Hematopoietic multipotent progenitor cell (in vitro differentiated cells): ENCODE results near the gene ALPG. TPM values are rescaled to one million over a fixed set of nuclear protein-coding genes. Genes with fewer than 3 reads are reported as not detected.
A peak's percentile ranks its signal among the peaks of the same experiment; 100 is the strongest.
"Not testable (repeated sequence)": the region's sequence is repeated elsewhere in the genome, so short reads cannot be mapped to it uniquely, and the experiment has no call there.

Source experiments
- DNase-seq, 3 donors: peaks; one replicate each; pipeline ENCODE4 v3.0.0-alpha.2; 2011 to 2015; ENCODE audit warnings: low read depth in 2 of 3, low spot score in 2 of 3
- total RNA-seq: library from RNA; depleted of rRNA; stranded (reverse); fragments of >200 nt; gene quantifications from one replicate; pipeline ENCODE4 v1.2.3, GENCODE V29; 2012

ALPG gene
- total RNA-seq, 1 donor, result under 0.01 TPM

DNA sequence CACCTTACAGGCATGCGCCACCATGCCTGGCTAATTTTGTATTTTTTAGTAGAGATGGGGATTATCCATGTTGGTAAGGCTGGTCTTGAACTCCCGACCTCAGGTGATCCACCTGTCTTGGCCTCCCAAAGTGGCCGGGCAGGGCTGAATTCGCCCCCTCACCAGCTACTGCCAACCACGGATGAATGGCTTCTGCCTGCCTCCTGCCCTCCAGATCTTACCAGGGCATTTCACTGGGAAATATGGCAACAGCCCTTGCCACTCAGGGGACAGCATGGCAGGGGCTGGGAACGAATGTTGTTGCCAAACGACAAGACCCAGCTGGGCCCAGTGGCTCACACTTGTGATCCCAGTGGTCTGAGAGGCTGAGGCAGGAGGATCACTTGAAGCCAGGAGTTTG lies 29.9 kb upstream of the ALPG start:
- no peak for DNase-seq

DNA sequence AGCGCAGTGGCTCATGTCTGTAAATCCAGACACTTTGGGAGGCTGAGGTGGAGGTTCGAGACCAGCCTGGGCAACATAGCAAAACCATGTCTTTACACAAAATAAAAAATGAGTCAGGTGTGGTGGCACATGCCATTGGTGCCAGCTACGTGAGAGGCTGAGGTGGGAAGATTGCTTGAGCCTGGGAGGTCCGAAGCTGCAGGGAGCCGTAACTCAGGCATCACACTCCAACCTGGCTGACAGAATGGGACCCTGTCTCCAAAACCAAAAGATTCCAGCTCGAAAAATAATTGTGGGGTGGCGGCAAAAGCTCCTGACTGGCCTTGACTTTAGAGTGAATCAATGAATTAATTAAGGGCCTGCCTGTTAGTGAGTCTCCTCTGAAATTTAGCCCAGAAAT lies 29.3 kb upstream of the ALPG start:
- DNase-seq, result no peak

DNA sequence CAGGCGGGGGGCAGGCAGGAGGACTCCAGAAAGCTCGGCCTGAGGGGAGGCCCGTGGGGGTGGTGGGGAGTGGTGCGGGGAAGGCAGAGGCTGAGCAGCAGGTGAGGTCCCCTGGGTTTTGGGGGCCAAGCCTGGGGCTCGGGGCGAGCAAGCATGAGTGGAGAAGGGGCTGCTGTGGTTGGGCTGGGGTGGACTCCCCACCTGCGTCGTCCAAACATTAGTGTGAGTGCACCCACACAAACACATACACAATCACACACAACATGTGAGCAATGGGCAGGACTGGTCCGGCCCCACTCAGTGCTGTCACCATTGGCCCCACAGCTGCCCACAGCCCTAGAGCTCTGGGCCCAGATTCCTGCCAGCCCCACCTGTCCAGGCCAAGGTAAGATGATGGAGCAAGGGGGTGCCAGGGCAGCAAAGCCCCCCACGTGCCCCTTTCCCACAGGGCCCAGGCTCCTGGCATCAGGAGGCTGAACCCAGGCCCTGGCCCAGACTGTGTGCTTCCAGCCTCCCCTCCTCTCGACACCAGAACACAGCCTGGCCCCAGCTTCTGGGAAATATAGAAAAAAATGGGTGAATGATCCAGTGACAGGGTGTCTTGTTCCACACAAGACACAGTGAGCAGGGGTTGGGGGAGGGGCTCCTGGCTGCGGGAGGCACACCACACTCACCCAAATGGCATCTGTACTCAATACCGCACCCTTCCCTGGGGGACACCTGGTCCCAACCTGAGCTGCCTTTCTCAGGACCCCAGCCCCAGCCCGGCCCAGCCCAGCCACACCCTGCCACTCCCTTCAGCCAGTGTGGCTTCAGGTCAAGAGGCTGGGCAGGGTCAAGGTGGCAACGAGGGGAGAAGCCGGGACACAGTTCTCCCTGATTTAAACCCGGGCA lies 28.6 kb upstream of the ALPG start:
- no peak for DNase-seq

DNA sequence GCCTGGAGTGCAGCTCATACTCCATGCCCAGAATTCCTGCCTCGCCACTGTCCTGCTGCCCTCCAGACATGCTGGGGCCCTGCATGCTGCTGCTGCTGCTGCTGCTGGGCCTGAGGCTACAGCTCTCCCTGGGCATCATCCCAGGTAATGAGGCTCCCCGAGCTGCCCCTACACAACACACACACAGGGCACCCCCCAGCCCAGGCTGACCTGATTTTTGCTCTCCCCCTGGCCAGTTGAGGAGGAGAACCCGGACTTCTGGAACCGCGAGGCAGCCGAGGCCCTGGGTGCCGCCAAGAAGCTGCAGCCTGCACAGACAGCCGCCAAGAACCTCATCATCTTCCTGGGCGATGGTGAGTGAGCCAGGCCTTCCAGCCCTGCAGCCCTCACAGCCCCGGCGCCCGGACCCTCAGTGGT lies 27.9 kb upstream of the ALPG start, which contains the start of gene ALPP:
TSS of gene ALPP (plus strand) at position 17 of the 417 bp plus-strand sequence. CDS start at position 69, 52 bp downstream.
- not testable (repeated sequence) for DNase-seq

DNA sequence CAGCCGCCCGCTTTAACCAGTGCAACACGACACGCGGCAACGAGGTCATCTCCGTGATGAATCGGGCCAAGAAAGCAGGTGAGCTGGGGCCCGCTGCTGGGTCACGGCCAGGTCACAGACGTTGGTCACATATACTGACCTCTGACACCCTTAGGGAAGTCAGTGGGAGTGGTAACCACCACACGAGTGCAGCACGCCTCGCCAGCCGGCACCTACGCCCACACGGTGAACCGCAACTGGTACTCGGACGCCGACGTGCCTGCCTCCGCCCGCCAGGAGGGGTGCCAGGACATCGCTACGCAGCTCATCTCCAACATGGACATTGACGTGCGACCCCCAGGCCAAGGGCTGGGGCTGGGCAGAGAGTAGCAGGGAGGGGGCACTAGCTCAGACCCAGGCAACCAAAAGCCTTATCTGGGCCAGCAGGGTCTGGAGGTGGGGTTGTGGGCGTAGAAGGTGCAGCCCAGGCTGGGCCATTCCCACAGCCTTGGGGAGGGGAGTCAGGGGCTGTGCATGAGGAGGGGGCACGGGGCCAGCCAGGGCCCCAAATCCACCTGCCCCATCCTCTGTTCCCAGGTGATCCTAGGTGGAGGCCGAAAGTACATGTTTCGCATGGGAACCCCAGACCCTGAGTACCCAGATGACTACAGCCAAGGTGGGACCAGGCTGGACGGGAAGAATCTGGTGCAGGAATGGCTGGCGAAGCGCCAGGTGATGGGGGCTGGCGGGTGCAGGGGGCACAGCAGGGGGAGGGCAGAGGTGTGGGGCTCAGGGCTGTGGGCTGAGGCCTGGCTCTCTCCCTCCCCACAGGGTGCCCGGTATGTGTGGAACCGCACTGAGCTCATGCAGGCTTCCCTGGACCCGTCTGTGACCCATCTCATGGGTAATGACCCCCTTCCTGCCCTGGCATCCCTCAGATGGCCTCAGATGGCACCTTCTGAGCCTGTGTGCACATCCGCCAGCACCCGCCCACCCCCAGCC lies 26.7 kb upstream of the ALPG start:
- not testable (repeated sequence) for DNase-seq

DNA sequence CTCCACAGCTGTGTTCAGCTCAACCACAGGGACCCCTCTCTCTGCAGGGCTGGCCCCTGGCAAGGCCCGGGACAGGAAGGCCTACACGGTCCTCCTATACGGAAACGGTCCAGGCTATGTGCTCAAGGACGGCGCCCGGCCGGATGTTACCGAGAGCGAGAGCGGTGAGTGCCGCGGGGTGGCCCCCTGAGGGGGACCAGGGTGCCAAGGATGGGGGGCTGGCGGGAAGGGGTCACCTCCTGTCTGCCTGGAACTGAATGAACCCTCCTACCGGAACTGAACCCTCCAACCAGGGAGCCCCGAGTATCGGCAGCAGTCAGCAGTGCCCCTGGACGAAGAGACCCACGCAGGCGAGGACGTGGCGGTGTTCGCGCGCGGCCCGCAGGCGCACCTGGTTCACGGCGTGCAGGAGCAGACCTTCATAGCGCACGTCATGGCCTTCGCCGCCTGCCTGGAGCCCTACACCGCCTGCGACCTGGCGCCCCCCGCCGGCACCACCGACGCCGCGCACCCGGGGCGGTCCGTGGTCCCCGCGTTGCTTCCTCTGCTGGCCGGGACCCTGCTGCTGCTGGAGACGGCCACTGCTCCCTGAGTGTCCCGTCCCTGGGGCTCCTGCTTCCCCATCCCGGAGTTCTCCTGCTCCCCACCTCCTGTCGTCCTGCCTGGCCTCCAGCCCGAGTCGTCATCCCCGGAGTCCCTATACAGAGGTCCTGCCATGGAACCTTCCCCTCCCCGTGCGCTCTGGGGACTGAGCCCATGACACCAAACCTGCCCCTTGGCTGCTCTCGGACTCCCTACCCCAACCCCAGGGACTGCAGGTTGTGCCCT lies 25.2 kb upstream of the ALPG start:
- DNase-seq, result peak in 1 of 3 donors; percentile 51

DNA sequence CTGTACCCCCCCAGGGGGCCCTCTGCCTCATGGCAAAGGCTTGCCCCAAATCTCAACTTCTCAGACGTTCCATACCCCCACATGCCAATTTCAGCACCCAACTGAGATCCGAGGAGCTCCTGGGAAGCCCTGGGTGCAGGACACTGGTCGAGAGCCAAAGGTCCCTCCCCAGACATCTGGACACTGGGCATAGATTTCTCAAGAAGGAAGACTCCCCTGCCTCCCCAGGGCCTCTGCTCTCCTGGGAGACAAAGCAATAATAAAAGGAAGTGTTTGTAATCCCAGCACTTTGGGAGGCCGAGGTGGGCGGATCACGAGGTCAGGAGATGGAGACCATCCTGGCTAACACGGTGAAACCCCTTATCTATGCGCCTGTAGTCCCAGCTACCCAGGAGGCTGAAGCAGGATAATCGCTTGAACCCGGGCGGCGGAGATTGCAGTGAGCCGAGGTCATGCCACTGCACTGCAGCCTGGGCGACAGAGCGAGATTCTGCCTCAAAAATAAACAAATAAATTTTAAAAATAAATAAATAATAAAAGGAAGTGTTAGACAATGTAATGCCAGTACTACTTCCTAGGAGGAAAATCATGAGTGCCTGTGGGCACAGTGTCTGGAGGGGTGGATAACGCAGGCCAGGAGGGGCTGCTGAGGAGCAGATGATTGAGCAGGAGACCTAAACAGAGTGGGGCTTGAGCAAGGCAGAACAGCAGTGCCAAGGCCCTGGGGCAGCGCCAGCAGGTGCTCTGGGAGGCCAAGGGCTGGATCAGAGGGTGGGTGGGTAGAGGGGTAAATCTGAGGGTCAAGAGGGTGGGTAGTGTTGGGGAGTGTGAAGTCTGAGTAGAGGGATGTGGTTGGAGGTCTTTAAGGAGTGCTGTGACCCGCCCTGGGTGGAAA lies 24.1 kb upstream of the ALPG start:
- no peak for DNase-seq

DNA sequence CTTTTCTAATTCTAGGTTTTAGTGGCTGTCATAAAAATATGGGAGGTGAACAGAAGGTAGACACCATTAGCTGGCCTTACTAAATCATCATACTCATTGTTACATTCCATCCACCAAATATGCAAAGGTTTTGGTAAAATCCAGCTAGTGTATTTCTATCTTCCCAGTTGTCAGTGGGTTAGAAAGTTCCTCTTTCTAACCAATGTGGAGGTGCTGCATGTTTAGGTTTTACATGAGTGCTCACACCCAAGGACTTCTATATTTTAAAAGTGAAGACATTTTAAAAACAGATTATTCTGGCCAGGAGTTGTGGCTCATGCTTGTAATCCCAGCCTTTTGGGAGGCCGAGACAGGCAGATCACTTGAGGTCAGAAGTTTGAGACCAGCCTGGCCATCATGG lies 22.2 kb upstream of the ALPG start:
- DNase-seq, result no peak

DNA sequence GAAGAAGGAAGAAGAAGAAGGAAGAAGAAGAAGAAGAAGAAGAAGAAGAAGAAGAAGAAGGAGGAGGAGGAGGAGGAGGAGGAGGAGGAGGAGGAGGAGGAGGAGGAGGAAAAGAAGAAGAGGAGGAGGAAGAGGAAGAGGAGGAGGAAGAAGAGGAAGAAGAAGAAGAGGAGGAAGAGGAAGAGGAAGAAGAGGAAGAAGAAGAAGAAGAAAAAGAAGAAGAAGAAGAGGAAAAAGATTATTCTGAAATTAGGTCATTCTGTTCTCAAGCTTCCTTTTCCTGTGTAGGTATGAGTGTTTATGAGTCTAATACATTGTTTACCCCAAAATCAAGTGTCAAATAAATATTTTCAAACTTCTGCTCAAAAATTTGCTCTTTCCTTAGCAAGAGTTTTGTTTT lies 21.6 kb upstream of the ALPG start:
- not testable (repeated sequence) for DNase-seq

DNA sequence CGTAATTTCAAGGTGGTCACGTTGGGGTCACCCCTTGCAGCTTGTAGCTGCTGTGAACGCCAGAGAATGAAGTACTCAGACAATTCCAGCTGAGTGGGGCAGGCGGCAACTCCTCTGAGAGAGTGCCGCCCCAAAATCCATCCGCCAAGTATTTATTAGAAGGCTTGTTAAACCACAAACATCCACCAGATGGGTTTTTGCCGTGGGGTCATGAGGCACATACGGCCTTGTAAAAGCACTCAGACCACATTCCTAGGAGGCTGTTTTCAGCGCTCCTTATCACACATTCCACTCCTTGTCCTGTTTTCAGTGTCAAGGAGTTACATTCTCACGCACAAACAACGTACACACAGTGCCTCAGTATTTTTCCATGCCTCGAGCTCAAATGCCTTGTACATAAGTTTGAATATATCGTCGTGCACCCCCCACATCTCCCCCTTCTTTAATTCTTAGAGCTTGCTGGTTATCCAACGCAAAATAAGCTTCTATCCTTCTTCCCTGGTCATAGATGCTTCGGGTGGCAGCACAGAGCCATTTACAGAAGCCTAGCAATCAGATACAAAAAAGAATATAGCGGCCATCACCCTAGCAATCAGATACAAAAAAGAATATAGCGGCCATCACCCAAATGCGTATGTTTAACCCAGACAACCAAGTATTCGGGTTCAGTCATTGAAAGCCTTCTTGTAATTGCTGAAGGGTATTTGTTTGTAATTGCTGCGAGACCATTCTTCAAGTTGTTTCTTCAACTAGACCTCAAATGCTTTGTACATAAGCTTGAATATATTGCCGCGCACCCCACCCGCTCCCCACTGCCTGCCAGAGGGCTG lies 20.8 kb upstream of the ALPG start:
- DNase-seq, result peak in 2 of 3 donors; percentile 50 to 68

DNA sequence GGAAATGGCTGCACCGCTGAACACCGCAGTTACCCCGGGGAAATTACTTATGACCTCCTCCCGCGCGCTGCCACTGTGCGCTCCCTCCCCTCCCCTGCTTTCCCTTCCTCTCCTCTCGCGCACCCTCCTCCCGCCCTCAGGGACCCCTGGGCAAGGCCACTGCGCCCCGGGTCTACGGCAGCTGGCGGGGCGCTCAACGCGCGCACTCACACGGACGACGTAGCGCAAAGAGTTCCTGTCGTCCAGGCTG lies 20.2 kb upstream of the ALPG start:
- DNase-seq, result no peak

DNA sequence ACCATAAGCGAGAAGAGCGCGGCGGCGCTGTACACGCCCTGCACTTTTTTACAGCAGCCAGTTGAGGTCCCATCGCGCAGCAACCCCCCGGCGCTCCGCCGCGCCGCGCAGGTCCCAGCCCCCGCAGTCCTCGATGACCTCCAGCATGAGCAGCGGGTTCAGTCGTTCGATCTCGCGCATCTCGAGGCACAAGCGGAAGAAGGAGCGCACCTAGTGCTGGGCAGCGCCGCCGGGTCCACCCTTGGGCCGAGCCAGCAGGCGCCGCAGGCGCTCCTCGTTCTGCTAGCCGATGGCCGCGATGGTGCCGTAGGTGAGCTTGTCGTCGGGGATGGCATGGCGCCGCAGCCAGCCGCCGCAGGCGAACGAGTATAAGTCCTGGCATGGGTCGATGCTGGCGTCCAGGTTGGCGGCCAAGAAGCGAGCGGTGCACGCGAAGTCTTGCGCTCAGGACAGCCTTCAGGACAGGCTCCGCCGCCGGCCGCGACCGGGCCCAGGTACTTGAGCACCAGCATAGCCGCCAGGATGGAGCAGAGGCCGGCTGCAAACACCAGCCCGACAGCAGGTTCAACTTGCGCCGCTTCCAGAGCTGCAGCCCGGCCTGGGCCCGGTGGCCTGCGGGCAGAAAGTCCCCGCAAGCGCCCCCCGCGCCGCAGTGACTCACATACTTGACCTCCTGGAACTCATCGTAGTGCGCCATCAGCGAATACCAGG lies 19.7 kb upstream of the ALPG start:
- no peak for DNase-seq

DNA sequence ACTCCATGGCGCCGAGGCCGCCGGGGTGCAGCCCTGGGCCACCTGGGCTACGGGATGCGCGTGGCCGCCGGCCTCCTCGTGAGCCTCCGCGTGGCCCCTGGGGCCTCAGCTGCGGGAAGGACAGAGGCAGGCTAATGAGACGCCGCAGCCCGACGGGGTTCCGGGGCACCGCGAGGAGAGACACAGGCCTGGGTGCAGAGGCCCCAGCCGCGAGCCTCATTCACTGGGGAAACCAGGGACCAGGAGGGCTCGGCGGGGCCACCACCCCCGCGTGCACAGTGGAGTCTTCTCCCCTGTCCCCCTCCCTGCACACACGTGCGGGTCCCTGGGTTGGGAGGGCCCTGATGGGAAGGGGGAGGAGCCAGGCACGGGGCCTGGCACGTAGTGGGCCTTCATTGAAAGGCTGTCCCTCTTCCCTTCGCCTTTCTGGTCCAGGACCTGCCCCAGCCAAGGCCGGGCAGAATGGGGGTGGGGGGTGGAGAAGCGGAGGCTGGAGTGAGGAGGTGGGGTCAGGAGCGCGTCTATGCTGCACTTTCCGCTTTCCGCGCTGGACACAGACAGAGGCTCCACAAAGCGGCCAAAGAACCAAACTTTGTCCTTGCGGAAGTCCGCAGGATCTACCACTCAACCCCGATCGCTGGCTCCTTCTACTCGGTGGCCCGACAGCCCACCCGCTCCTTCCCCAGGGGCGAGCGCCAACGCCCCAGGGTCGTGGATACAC lies 19.0 kb upstream of the ALPG start:
- no peak for DNase-seq

DNA sequence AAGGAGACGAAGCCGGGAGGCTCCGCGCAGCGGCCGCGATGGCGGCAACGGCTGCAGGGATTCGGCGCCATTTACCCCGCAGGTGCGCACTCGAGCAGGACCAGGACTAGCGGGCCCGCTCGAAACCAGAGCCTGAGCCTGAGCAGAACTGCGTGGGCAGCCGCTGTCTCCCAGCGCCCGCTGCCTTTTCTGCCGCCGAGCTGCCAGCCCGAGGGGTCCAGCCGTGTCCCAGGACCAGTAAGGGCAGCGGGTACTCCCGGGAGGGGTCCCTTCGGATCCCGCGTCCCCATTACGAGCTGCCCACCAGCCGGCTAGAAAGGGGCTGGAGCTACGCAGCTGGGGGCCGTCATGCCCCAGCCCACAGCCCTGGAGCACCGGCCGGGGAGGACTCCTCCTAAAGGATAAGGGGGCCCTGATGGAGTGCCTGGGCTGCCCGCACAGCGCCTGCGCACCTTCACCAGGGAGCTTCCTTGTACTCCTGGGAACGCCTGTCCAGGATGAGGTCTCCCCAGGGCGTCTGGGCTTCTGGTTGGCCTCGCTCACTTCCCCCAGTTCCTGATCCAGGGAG lies 18.2 kb upstream of the ALPG start:
- DNase-seq, result no peak

DNA sequence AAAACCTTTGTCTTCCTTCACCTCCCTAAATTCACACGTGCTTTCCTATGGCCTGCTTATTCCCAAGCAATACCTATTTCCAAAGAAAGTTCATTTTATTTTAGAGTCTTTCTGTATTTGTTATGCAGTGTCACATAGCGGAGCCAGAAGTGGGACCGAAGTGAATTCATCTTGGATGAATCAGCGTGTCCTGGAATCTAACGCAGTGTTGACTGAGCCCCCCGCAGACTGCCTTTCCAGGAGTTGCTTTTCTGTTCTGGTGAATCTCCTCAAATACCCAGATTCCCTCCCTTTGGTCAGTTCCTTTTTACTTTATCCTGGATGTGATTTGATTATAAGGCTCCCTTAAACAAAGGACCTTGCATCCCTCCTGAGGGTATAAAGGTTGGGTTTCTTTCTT lies 17.3 kb upstream of the ALPG start:
- DNase-seq, result no peak

DNA sequence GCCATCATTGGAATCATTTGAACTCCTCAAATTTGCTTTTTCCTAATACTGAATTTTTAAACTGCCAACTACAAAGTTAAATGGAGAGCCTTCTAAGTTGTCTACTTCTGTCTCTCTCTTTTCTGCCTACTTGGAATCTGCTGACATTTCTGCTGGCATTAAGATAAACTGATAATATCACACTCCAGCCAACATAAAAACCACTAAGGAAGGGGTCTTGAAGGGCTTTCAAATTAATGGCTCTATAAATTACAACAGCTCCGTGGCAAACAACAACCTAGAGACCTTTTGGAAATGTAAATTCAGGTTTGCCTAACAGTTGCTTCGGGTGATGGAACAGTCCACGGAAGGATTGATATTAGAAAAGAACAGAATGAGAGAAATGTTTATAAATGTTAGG lies 16.0 kb upstream of the ALPG start:
- peak in 1 of 3 donors; percentile 53 for DNase-seq

DNA sequence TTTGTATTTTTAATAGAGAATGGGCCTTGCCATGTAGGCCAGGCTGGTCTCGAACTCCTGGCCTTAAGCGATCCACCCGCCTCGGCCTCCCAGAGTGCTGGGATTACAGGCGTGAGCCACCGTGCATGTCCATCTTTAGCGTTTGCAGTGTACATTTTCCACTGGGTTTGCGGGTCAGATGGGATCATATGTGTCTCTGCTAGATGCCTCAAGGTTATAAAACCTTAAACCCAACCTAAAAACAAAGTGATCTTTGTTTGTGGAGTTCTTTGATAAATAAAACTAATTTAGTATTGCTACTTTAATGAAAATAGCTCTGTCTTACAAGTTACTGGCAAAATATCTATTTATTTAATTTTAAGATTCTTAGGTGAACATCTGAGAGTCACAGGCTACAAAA lies 13.1 kb upstream of the ALPG start:
- DNase-seq, result no peak
